Activated CD4-positive, CD25-positive, alpha-beta regulatory T cell treated with anti-CD3 and anti-CD28 coated beads, Interleukin-2, amount 50 U/mL, for 16 hours (primary cell): Measurements from ENCODE around the gene LRMDA.

Experiments
- DNase-seq: peaks from one replicate; pipeline ENCODE4 v3.0.0-alpha.2; 2020; ENCODE audit warnings: low read depth, low spot score

The LRMDA gene

DNA sequence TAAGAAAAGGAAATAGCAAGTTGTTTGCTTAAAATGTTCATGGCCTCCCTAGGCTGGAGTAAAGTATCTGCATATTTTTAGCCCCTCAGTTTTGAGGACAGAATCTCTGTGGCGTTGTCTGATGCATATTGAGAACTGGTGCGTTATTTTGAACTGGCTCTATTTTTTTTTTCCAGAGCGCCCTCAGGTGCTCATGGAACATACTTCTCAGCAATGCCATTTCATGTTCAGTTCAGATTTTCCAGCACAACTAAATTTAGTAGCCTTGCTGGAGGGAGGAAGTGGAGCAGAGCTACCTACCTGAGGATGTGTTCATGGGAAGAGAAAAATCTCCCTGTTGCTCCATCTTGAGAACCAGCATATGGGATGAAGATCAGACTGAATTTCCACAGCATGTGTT is 870.5 kb downstream of the LRMDA start:
- no peak for DNase-seq

DNA sequence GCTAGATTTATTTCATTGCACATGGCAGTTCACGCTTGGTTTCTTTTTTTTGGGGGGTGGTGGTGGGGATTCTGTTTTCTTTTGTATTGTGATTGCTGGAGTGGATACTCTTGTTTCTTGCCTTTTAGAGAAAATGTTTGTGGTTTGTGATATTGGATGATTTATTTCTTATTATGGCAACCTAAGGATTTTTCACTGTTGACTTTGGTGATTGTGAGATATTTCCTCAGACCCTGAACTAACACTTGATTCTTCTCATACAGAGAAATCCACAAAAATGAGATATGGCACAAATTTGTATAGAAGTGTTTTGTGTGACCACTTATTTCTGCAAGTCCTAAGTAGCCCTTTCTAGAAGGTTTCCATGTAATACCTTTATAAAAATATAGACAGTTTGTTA is 871.1 kb downstream of the LRMDA start:
- DNase-seq, result no peak

DNA sequence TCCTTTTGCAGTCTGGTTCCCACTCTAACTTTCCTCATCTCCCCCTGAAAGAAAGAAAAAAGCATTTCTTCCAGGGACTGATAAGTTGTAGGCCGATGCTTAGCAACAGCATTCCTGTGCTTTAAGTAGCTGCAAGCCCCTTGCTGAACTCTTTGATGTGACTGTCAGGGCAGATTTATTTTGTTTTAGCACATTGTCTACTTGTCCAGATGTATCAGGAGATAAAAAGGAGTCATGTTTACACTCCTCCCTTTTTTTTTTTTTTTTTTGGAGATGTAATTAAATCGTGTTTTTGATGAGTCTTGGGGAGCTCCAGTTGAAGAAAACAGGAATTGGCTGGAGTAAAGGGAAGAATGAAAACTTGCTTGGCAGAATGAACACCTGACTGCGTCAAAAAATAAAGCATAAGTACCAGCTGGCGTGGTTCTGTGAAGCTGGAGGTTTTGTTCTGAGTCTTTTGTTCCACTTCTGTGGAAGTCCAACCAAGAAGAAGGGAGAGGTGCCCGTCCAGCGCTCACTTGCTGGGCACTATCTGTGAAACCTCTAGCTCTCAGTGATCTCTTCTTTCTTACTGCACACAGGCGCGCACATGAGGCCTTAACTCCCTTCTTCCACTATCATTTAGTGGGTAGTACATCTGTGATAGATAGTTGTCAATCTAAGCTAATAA is 871.7 kb downstream of the LRMDA start:
- DNase-seq, result no peak

DNA sequence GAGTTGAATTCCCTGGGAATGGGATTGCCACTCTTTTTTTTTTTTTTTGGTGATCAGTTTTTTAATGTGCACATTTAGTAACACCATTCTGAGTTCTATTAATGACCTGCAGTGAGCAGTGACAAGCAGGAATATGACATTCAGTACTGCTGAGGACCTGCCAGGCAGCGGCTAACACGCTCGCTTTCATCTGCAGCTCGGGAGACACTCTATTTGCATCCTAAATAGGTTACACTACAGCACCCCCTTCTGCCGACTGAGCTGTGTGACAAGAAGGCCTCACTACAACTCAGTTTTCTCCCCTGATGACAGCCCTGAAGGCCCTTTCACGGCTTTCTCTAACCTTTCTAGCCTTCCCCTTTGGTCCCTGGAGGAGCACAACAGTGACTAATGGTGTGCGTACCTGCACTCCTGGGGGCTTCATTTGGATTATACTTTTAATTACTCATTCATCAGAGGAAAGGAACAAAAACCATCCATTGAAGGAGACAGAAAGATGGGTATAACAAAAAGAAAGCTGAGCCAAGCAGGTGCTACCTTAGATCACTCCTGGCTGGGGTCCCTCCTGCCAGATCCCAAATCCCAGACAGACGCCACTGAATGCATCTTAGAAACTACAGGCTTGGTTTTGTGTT is 872.4 kb downstream of the LRMDA start:
- DNase-seq, result no peak

DNA sequence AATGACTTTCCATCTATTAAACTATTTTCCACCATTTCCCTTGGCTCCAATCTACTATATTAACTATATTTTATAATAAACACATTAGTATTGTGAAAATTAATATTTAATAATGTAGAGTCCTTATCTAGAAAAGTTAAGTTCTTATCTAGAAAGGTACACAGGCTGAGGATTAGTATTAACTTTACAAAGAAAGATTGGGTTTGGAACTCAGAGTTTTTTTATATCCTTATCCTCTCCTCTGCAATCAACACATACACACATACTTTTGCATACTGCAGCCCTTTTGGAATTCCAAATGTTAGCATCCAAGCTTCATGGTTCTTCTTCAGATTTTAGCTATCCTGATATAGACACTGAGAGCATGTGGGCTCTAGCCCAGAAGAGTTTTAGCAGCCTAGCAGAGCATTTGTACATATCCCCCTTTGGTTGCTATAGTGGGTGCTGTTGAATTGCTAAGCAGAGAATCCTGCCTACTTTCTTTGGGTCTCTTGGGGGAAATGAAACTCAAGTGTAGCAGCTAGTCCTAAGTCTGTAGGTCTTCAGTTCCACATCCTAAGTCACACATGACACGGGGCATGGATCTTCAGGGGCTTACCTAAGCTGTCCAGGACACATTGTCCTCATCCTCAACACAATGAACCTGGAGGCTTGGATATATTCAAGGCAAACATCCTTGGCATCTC is 874.6 kb downstream of the LRMDA start:
- no peak for DNase-seq

DNA sequence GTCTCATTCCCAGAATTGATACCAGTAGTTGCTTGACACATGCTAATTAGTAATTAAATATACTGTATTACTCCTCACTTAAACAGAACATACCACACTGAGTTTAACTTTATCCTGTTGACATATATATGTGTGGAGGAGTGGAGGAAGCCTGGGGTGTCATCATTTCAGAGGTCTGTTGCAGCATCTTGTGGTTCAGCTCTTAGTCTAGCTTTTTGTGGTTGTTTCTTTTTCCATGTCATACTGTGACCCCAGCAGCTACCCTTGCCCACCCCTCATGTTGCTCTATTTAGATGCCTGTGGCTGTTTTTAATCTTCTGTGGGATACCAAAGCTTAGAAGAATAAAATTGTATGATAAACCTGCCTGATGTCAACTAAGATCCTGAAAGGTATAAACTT is 875.4 kb downstream of the LRMDA start:
- DNase-seq, result no peak

DNA sequence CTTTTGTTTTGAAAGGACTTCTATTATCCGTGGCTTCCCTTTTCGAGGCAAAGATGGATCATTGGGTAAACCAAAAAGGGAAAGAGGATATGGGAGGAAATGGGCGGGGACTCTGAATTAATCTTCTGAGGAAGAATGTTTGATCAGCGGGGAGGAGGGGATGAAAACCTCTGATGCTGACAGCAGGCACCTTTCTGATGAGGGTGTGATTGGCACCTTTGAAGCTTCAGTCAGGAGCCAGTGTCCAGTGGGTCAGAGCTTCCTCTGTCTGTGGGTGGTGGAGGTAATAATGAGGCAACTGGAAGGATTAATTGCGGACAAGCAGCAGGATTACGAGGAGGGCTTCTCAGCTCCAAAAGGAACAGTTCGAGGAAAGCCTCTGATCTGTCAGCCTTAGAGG is 877.6 kb downstream of the LRMDA start:
- DNase-seq, result no peak

DNA sequence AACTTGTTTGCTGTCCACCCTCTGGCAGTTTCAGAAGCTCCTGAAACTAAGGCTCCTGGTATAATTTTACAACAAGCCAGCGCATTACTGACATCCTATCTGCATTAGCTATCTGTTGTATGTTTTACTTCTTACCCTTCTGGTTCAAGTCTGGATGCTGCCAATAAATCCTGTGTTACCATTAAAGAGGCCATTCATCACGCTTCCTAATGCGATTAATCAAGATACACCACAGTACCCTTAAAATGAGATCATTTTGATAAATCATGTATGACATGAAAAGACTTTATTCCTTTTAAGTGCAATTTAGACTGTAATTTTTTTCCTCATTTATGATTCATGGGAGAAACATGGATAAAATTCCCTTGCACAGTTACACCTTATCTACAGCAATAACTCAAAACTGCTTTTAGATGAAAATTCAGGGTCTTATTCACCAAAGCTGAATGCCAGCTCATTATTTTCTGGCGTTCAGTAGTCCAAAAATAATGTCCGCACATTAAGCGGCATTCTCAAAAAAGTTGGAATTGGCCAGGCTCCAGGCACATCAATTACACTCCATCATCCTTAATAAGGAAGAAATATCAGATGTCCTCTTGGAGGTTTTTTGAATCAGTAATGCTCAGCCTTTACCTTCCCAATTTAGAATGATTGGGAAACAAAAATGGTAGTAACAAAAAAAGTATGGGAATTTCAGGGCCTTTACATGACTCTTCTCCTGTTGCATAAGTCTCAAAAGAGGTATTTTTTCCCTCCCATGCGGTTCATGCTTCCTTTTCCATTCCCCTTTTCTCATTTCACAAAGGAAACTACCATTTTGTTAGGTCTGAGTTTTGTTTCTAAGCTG is 878.5 kb downstream of the LRMDA start:
- no peak for DNase-seq

DNA sequence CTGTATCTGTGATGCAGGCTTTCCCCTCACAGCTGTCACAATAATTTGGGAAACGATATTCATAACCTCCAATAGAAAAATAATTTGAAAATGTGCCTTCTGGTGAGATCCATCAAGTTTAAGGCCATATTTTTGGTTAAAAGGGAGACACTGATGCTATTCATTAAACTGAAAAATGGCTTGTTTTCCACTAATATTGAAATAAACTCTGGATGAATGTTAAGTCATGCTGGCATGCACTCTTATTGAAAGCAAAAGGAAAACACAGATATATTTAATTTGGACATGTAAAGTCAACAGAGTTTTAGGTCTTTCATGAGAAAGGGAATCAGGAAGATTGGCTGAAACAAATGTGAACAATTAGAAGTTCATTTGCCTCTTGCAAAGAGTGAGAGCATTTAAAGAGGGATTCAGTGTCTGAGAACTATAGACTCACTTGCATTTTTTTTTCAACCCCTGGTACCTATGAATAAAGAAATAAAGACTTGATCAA is 879.2 kb downstream of the LRMDA start:
- no peak for DNase-seq

DNA sequence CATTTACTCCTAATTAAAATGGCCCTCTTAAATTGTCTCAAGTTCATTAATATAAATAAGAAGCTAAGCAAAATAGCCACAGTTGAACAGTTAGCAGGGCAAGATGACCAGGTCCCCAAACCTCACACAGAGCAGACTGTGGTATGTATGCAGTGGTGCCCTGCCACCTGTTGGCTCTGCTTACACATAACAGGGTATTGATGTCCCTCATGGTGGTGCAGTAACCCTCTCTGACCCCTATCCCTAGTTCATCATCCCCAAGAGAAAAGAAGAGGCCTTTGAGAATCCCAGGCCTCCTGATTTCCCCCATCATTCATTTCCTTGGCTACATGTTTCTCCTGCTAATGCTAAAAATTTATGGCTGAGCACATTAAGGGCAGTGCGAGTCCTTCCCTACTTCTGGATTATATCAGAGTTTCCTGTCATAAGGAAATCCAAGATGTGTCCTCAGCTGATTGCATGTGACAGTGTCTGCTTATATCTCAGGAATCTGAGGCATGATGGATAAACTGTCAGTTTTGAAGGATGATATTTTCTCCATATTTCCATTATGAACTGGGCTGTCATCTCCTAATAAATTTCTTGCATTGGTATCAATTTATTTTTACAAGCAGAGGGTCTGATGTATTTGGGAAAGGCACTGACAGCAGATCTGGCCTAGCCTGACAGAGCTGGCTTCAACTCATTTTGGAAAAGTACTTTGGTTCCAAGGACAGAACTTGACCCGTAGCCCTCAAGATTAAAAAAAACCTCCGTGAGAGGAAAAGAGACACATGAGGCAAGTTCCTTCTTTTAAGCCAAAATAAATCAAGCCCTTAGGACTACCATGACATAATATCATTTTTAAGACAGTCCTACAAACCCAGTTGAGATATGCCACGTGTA is 880.6 kb downstream of the LRMDA start:
- no peak for DNase-seq

DNA sequence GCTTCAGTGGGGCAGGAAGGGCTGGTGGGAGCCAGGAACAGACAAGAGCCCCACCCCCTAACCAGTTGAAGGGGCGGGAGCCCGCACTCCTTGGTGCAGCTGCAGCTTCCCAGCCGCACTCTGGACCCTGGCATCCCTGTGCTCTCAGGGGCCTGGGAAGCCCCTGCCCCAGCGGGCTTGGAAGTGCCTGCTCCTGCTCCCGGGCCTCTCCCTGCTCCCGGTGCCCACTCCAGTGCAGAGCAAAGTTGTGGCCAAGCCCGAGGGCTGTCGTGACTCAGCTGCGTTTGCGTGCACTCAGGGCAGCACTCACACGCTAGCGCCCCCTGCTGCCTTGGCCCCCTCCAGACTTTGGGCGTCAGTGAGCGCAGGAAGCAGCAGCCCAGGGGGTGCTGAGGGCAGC is 883.8 kb downstream of the LRMDA start:
- DNase-seq, result no peak

DNA sequence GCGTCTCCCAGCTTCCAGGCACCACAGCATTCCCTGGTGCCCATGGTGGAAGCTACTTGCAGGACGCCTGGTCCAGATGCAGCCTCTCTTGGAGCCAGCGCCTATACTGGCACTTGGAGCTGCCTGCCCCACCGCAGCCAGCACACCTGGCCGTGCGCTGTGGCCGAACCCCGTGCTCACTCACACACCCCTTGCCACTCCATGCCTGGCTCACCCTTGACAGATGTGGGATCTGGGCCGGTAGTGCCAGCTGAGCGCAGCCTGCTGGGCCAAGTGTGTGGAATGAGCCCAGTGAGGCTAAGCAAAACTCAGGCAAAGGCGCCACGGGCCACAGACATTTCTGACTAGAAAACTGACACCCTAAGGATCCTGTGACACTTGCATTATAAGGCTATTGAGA is 884.8 kb downstream of the LRMDA start:
- no peak for DNase-seq

DNA sequence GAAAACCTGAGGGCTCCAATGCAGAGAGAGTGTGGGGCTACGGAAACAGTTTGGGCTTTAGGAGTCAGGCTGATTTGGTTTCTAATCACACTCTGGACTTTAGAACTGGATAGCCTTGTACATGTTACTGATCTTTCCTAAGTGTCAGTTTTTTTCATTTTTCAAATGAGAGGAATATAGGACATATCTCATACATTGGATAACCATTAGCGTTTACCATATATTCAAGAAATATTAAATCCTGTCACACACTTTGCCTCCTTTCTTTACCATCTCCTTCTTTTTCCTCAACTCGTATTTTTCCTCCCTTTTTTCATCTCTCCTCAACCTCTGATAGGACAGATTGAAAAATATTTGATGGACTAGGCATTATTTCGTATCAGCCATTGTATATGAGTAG is 885.7 kb downstream of the LRMDA start:
- no peak for DNase-seq

DNA sequence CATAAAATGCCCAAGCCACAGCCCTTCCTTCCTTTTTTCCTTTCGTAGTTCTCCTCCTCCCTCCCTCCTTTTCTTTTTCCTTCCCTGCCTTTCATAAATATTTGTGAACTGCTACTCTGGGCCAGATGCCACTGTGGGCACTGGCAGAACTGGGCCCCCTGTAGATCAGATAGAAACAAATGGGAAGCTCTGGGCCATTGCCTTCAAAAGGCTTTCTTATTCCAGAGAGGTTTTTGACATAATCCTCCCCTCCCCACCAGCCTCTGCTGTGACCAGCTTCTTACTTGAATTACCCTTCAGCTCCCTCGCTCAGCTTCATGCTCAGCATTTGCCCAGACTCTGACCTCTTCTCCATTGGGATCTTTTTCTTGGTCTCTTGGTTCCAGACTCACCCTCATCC is 886.8 kb downstream of the LRMDA start:
- DNase-seq, result no peak

DNA sequence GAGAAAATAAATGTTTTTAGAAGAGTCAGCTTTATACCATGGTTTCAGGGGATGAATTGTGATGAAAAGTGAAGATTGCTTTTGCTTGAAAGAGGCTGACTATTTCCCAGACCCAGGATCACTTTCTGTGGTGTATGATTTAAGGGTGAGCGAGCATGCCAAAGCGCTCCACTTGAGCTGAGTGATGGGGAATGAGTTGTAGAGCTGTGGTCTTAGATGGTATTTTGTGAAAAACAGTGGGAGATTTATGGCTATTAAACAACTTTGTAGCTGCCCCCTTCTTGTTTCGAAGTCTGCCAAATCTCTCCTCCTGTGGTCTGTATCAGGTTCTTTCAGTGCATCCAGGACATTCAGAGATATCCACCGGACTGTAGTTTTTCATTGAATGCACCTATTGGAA is 888.2 kb downstream of the LRMDA start:
- no peak for DNase-seq

DNA sequence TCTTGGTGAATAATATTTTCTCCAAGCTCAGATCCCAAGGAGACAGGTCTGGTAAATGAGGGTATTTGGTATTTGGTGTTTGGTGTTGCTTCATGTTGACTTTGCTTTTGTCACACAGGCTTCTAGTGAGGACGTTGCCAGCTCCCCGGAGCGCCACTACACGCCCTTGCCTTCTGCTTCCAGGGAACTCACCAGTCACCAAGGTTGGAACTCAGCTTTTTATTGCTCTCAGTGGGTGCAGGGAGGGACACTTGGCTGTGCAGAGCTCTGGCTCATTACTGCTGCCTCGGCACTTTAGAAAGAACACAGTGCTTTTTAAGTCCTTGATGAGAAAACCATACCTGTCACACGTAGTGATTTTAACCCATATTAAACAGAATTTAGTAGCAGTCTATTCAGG is 892.9 kb downstream of the LRMDA start:
- no peak for DNase-seq

DNA sequence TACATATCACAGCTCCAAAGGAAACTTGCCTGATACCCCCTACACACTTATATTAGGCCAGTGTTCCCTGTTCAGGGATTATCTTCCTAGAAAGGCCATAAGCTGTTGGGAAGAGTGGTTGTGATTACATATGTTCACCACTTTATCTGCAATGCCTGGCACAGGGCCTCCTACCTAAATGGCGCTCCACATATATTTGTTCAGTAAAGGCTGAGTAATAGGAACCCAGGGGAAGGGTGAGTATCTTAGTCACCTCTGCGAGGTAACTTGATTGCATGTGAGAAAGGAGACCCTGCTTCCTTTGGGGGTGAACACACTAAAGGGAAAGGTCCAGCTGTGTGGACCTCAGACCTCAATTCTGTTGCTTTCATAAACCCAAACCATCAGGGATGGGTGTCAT is 896.0 kb downstream of the LRMDA start:
- DNase-seq, result no peak

DNA sequence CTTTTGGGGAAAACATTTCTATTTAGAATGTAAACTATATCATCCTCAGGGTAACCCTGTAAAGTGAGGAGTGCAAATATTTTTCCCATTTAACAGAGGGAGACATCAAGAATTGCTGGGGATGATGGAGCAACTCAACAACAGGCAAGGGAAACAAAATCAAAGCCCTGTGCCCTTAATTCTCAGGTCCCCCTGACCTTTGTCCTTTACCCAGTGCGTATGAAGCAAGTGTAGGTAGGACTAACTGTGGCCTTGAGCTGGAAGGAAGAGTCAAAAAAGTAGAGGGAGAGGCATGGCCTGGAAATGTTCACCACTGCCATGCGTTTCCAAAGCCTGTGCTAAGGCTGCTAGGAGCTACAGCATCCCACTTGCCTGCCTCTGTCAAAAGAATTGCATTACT is 896.9 kb downstream of the LRMDA start:
- no peak for DNase-seq

DNA sequence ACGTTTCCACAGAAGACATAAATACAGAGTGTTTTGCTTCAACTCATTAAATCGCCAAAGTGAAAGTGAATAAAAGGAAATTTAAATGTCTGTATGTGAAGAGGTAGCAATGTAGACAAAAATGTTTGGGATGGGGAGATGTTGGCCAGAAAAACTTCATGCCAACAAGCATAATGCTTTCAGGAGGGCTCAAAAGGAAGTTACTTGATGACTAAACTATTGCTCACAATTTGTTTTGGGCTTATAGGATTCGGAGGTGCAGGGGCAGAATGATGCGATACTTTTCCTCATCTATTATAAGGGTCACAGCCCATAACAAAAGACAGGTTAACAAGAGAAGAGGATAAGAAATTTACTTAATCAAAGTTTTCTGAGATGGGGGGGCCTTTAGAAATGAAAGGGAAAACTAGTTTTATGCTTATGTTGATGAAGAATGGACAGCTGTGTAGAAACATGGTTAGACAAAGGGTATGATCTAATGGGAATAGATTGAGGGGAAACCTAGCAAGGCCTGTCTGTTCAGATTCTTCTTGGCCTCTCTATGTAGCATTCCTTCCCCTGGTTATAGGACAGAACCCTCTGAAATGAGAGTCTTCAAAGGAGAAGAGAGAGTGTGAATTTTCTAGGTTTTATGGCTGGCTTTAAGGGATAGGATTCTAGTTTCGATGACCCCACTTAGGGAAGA is 898.6 kb downstream of the LRMDA start:
- no peak for DNase-seq

DNA sequence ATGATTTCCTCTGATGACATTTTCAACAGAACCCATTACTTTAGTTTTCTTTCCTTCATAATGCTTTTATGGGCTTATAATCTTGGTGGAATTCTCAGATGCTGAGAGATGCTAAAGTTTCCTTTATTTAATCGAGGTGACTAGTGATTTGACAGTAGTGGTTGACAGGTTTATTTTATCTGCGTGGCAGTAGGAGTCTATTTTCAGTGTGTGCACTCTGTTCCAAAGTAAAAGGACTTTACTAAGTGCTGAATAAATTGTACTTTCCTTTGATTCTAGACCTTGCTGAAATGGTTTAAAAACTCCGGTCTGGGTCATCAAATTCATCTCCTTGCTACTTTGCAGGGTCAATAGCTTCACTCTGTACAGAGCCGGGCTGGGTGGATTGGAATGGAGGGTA is 900.3 kb downstream of the LRMDA start:
- no peak for DNase-seq

DNA sequence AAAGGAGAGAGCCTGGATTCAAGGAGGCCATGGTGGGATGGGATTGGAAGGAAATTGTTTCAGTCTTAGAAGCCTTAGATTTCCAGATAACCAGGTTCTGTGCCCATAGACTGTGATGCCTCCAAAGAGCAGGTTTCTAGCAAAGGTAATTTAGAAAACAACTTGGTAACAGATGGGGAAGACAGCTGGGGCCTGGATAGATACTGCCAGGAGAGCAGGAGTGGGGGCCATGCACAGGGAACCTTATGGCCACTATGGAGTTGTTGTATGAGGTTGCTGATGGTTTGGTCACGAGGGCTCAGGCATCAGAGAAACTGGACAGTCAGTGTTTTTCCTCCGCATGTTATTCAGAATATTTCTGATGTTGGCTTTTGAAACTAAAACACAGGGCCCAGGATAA is 901.9 kb downstream of the LRMDA start:
- DNase-seq, result no peak
